CD14-positive monocyte (primary cell): Measurements from ENCODE around the gene FAM240A. TPM values are rescaled to one million over a fixed set of nuclear protein-coding genes. Genes with fewer than 3 reads are reported as not detected.

Source experiments
- DNase-seq, 3 donors: peaks; one replicate each; pipeline ENCODE4 v3.0.0-alpha.2; 2011 to 2022
- H2AFZ ChIP-seq: 2 replicates; pipeline ENCODE4 v1.6.0; 2012; ENCODE audit warnings: mild to moderate bottlenecking, low read depth, low read length, inconsistent platforms; ENCODE audit not compliant: insufficient read depth, poor library complexity, severe bottlenecking
- H3K27ac ChIP-seq, 2 donors: 1 replicate in 1 of 2; 2 replicates in 1 of 2; pipeline ENCODE4 v1.5.1; 2012 to 2013; ENCODE audit warnings: low read length in 2 of 2, control low read depth in 1 of 2, inconsistent platforms in 1 of 2, low read depth in 1 of 2, mild to moderate bottlenecking in 1 of 2
- H3K27me3 ChIP-seq, 2 donors: one replicate each; pipeline versions ENCODE4 v1.6.0 to v1.6.1; 2011 to 2013; ENCODE audit warnings: low read length in 2 of 2; ENCODE audit not compliant: control insufficient read depth in 2 of 2, insufficient read depth in 2 of 2
- H3K36me3 ChIP-seq, 2 donors: replicated peaks in 1 of 2; 1 replicate in 1 of 2; 2 replicates in 1 of 2; pipeline versions ENCODE4 v1.5.1 to v1.6.1; 2012 to 2013; ENCODE audit warnings: low read length in 2 of 2, control low read depth in 1 of 2, inconsistent platforms in 1 of 2, mild to moderate bottlenecking in 1 of 2; ENCODE audit not compliant: insufficient read depth in 2 of 2, control insufficient read depth in 1 of 2
- H3K4me1 ChIP-seq, 2 donors: 1 replicate in 1 of 2; 2 replicates in 1 of 2; pipeline versions ENCODE4 v1.5.1 to v1.6.1; 2012 to 2013; ENCODE audit warnings: low read length in 2 of 2, control low read depth in 1 of 2, inconsistent platforms in 1 of 2, mild to moderate bottlenecking in 1 of 2, moderate library complexity in 1 of 2; ENCODE audit not compliant: insufficient read depth in 2 of 2, control insufficient read depth in 1 of 2
- H3K4me2 ChIP-seq: replicated peaks from 2 replicates; pipeline ENCODE3; 2012; ENCODE audit warnings: low read length, moderate library complexity, mild to moderate bottlenecking; ENCODE audit not compliant: poor library complexity, severe bottlenecking; ENCODE audit errors: extremely low read depth
- H3K4me3 ChIP-seq, 3 experiments: fragments of 200-600 bp in 1 of 3; sonication (generic) in 1 of 3; replicated peaks in 1 of 3; 1 replicate in 2 of 3; 2 replicates in 1 of 3; pipeline ENCODE4 v1.5.1; 2011 to 2013; ENCODE audit warnings: low read length in 3 of 3, mild to moderate bottlenecking in 3 of 3, control low read depth in 2 of 3, low read depth in 2 of 3, inconsistent platforms in 1 of 3, moderate library complexity in 1 of 3
- H3K79me2 ChIP-seq: 2 replicates; pipeline ENCODE4 v1.6.0; 2012; ENCODE audit warnings: mild to moderate bottlenecking, control low read depth, inconsistent platforms, low read length, moderate library complexity; ENCODE audit not compliant: insufficient read depth
- H3K9ac ChIP-seq: 2 replicates; pipeline ENCODE4 v1.6.0; 2017; ENCODE audit warnings: low read length, mild to moderate bottlenecking; ENCODE audit not compliant: insufficient read depth, poor library complexity, severe bottlenecking
- H3K9me3 ChIP-seq, 2 donors: replicated peaks in 1 of 2; 1 replicate in 1 of 2; 2 replicates in 1 of 2; pipeline versions ENCODE4 v1.5.1 to v1.6.1; 2012 to 2013; ENCODE audit warnings: low read length in 2 of 2, control low read depth in 1 of 2; ENCODE audit not compliant: control insufficient read depth in 1 of 2, insufficient read depth in 1 of 2
- H4K20me1 ChIP-seq: 2 replicates; pipeline ENCODE4 v1.6.0; 2012; ENCODE audit warnings: mild to moderate bottlenecking, low read length, control low read depth, moderate library complexity; ENCODE audit not compliant: insufficient read depth
- H3K27ac Mint-ChIP-seq, 7 donors: one replicate each; pipeline ENCODE4 v1.8.0; 2020; ENCODE audit warnings: mild to moderate bottlenecking in 7 of 7, mixed read lengths in 7 of 7, moderate library complexity in 6 of 7, inconsistent platforms in 2 of 7
- H3K27me3 Mint-ChIP-seq, 3 donors: one replicate each; pipeline ENCODE4 v1.8.0; 2021 to 2022; ENCODE audit warnings: low read depth in 3 of 3, mild to moderate bottlenecking in 3 of 3, mixed read lengths in 3 of 3, moderate library complexity in 3 of 3, inconsistent platforms in 1 of 3
- H3K36me3 Mint-ChIP-seq, 2 donors: one replicate each; pipeline ENCODE4 v1.8.0; 2020; ENCODE audit warnings: mixed read lengths in 2 of 2, inconsistent platforms in 1 of 2, mild to moderate bottlenecking in 1 of 2
- H3K4me1 Mint-ChIP-seq: one replicate; pipeline ENCODE4 v1.8.0; 2020; ENCODE audit warnings: mild to moderate bottlenecking, mixed read lengths
- H3K4me3 Mint-ChIP-seq, 2 donors: one replicate each; pipeline ENCODE4 v1.8.0; 2020; ENCODE audit warnings: mild to moderate bottlenecking in 2 of 2, mixed read lengths in 2 of 2, moderate library complexity in 1 of 2
- H3K9me3 Mint-ChIP-seq, 7 donors: one replicate each; pipeline ENCODE4 v1.8.0; 2020 to 2022; ENCODE audit warnings: mixed read lengths in 7 of 7, mild to moderate bottlenecking in 6 of 7, moderate library complexity in 6 of 7, inconsistent platforms in 2 of 7
- WGBS: methylation state at CpG from one replicate; pipeline ENCODE4 v1.1.5; 2013; ENCODE audit warnings: missing lambda C conversion rate; ENCODE audit not compliant: insufficient coverage; 5-methylcytosine and 5-hydroxymethylcytosine counted together
- intact Hi-C, 2 donors: fragments of 100-400 bp; cut with micrococcal nuclease; formaldehyde crosslinking; loops; one replicate each; pipeline versions ENCODE4 v1.15.0 to v1.15.1; 2023
- polyA plus RNA-seq, 3 donors: library from polyadenylated mRNA; depleted of rRNA in 1 of 3; unstranded in 2 of 3; stranded (reverse) in 1 of 3; fragments of 300-500 nt in 2 of 3; fragments of >200 nt in 1 of 3; fragmentation: Illumina TruSeq in 2 of 3; gene quantifications; 1 replicate in 2 of 3; 2 replicates in 1 of 3; pipeline ENCODE4 v1.2.3, GENCODE V29; 2012 to 2021
- TF ChIP-seq, protein P1 (sequence below): fragments of 200-600 bp; IDR thresholded peaks from one replicate; pipeline ENCODE4 v1.8.0; 2022; ENCODE audit warnings: antibody characterized with exemption, mild to moderate bottlenecking

The FAM240A gene
- polyA plus RNA-seq, 3 donors, result not detected

DNA sequence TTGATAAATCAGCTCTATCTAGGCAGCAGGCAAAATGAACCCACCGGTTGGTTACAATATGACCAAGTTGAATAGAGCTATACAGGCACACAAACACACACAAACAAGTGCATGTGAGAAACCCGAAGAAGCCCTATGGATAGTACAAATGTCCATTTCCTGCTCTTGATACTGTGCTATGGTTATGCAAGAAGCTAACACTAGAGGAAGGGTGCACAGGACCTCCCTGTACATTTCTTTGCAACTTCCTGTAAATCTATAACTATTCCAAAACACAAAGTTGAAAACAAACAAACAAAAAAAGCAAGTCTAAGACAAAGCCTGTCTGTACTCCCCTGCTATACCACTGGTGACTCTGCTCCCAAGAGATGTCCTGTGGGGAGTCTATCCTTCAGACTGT, 8.2 kb upstream of the FAM240A start:
- no peak overlapping the region for H3K9ac ChIP-seq
- no peak overlapping the region for H3K27ac ChIP-seq
- Mint-ChIP-seq H3K4me3 (no peak overlapping the region), H3K27ac (peak overlapping the region in 1 of 7 donors; percentile 4), H3K4me1 (peaks cover 17% of the 10 kb centered on the region), H3K9me3 (peaks cover 0 to under 1% (median 0%) of the 10 kb centered on the region in 7 donors), H3K27me3 (peaks cover 0 to 2% (median under 1%) of the 10 kb centered on the region in 3 donors), H3K36me3 (no peaks in the 10 kb centered on the region)
- WGBS, result 20% methylated on average over 1 of the region's 2 CpGs
- H4K20me1 ChIP-seq, result no peaks in the 10 kb centered on the region
- no peak overlapping the region for H3K4me2 ChIP-seq
- intact Hi-C loops, result no loop called here
- TF ChIP-seq, protein P1, sequence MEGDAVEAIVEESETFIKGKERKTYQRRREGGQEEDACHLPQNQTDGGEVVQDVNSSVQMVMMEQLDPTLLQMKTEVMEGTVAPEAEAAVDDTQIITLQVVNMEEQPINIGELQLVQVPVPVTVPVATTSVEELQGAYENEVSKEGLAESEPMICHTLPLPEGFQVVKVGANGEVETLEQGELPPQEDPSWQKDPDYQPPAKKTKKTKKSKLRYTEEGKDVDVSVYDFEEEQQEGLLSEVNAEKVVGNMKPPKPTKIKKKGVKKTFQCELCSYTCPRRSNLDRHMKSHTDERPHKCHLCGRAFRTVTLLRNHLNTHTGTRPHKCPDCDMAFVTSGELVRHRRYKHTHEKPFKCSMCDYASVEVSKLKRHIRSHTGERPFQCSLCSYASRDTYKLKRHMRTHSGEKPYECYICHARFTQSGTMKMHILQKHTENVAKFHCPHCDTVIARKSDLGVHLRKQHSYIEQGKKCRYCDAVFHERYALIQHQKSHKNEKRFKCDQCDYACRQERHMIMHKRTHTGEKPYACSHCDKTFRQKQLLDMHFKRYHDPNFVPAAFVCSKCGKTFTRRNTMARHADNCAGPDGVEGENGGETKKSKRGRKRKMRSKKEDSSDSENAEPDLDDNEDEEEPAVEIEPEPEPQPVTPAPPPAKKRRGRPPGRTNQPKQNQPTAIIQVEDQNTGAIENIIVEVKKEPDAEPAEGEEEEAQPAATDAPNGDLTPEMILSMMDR, result no peak
- no peaks in the 10 kb centered on the region for H3K9me3 ChIP-seq
- H3K79me2 ChIP-seq, result no peaks in the 10 kb centered on the region
- no peaks in the 10 kb centered on the region for H3K36me3 ChIP-seq
- peaks cover 0 to 4% of the 10 kb centered on the region in 2 donors for H3K4me1 ChIP-seq
- no peak for DNase-seq
- peak overlapping the region; percentile 21 for H2AFZ ChIP-seq
- no peak overlapping the region for H3K4me3 ChIP-seq
- no peaks in the 10 kb centered on the region for H3K27me3 ChIP-seq

GRCh38 chr3:46607603-46608028, 4.7 kb upstream of the FAM240A start:
- Mint-ChIP-seq H3K4me3 (no peak overlapping the region), H3K36me3 (no peaks in the 10 kb centered on the region), H3K27me3 (no peaks in the 10 kb centered on the region), H3K4me1 (peaks cover 21% of the 10 kb centered on the region), H3K9me3 (no peaks in the 10 kb centered on the region), H3K27ac (peak overlapping the region in 1 of 7 donors; percentile 6)
- TF ChIP-seq, protein P1, result peak; percentile 18
- Histone ChIP-seq H2AFZ (no peak overlapping the region), H3K4me1 (peaks cover 0 to 4% of the 10 kb centered on the region in 2 donors), H3K9ac (no peak overlapping the region), H3K9me3 (no peaks in the 10 kb centered on the region), H3K4me3 (no peak overlapping the region), H3K4me2 (no peak overlapping the region), H3K79me2 (no peaks in the 10 kb centered on the region), H3K36me3 (no peaks in the 10 kb centered on the region), H3K27ac (no peak overlapping the region), H4K20me1 (no peaks in the 10 kb centered on the region), H3K27me3 (no peaks in the 10 kb centered on the region)
- intact Hi-C loops, result no loop called here
- WGBS, result 61% methylated on average over 4 of the region's 6 CpGs
- DNase-seq, result no peak
